HG02759 (cell line): Measurements from ENCODE around the gene CAGE1.
"Not testable (repeated sequence)": the region's sequence is repeated elsewhere in the genome, so short reads cannot be mapped to it uniquely, and the experiment has no call there.

ENCODE experiments used
- ATAC-seq: cut with Tn5 transposase; IDR thresholded peaks from one replicate; pipeline ENCODE4 v1.9.1; 2021; ENCODE audit warnings: mild to moderate bottlenecking, moderate library complexity; ENCODE audit not compliant: unreplicated experiment

The CAGE1 gene

DNA sequence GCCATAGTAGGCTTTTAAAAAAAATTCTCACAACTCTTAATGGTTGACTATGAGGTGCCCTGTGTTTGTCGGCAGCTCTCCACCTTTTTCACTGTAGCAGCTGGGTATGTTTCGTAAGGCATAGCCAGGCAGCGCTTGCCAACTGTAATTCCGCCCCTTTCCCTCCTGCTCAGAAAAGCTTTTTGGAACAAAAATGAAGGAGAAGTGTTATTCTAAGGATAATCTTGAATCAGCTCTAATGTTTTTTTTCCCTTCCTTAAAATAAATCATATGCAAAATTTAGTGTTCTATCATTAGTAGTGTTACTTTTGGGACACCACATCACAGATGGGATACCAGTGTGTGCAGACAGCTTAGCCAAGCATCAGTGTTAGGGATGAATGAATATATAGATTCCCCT is 21.3 kb upstream of the CAGE1 start:
- no peak for ATAC-seq

DNA sequence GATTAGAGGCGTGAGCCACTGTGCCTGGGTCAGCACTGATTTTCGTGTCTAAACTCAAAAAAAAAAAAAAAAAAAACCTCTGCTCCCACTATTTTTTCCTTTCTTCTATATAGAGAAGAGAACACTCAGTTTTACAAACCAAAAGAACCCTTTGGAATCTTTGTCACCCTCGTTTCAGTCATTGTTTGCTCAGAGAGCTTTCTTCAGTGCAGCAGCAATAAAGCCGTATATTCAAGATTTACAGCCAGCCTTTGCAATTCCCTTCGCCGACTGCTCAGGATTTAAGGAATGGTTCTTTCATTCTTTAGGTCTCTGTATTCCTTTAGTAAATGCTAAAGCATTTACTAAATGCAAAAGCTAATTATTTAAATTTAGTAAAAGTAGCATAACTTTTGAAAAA is 20.2 kb upstream of the CAGE1 start:
- ATAC-seq, result no peak

DNA sequence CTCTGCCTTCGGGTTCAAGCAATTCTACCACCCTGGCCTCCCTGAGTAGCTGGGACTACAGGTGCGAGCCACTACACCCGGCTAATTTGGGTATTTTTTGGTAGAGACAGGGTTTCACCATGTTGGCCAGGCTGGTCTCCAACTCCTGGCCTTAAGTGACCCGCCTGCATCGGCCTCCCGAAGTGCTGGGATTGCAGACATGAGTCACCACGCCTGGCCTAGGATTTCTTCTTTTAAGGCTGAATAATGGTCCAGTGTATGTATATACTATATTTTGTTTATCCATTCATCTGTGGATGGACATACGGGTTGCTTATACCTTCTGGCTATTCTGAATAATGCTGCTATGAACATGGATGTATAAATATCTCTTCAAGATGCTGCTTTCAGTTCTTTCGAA is 17.2 kb upstream of the CAGE1 start:
- ATAC-seq, result no peak

DNA sequence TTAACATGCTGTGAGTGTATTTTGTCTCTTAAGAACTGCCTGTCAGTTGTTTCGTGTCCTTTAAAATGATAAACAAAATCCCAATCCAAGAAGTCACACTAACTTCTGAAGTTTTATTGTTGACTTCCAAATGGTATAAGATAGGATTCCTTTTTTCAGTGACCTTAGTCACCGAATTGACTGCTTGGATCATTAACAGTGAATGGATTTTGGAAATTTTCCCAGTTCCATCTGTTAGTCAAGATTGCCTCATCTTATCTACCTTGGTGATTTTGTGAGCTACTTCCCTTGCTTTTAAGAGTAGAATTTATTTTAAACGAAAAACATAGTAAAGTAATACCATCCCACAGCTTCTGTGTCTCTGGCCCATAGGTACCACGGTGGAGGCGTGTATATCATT is 15.0 kb upstream of the CAGE1 start:
- ATAC-seq, result no peak

DNA sequence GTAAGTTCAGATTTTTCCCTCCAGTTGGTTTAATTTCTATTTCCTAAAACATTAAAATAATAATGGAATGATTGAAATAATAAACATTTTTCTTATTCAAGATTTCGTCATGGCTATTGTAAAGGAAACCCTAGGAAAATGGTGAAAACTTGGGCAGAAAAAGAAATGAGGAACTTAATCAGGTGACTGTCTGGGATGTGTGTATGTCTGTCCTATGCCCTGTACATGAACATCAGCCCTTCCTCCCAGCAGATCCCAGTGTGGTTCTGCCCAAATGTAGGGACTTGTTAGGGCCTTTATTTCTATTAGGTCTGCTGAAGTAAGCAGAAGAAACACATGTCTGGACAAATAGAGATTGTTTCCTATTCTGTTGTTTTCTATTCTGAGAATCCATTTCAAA is 13.2 kb upstream of the CAGE1 start:
- no peak for ATAC-seq

DNA sequence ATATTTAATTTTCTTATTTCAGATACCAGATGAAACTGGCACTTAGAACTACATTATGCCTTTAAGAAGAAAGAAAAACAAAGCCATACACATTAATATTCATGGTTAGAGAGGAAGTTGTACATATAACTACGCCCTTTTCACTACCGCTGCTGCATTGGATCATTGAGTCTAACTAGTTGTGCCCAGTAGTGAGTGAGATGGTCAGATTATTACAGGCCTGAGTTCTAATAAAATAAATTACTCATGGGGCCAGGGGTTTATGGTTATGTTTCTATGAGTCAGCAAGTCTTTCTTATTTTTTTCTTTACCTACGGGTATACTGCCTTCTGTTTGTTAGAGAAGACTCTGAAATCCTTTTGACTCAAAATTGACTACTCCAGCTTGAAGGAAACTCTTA is 11.5 kb upstream of the CAGE1 start:
- no peak for ATAC-seq

DNA sequence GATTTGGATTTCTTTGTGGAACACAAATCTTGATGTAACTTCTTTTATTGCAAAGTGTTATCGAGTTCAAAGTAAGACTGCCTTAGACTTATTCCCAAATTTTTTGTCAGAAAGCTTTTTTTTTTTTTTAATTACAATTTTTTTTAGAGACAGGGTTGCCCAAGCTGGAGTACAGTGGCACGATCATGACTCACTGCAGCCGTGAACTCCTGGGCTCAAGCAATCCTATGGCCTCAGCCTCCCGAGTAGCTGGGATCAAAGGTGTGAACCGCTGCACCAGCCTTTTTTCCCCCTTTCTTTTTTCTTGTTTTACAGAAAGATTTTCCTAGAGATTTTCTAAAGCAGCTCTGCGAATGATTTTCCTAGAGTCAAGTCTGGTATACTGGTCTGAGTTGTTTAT is 2.9 kb upstream of the CAGE1 start:
- ATAC-seq, result no peak

DNA sequence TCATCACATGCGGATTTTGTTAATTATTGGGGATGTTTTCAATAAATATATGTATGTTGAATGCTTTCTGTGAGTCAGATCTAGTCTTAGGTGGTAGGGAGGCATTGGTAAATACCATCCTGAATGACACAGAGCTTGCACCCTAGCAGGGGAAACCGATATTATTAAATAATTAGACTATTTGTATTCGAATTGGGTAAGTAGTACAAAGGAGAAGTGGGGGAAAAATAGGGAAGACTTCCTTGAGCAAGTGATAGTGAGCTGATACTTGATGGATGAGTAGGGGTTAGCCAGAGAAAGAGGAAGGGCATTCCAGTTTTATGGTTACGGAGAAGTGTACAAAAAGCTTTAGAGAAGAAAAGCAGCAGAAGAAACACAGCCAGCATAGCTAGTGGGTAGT is 1.6 kb upstream of the CAGE1 start:
- ATAC-seq, result no peak

DNA sequence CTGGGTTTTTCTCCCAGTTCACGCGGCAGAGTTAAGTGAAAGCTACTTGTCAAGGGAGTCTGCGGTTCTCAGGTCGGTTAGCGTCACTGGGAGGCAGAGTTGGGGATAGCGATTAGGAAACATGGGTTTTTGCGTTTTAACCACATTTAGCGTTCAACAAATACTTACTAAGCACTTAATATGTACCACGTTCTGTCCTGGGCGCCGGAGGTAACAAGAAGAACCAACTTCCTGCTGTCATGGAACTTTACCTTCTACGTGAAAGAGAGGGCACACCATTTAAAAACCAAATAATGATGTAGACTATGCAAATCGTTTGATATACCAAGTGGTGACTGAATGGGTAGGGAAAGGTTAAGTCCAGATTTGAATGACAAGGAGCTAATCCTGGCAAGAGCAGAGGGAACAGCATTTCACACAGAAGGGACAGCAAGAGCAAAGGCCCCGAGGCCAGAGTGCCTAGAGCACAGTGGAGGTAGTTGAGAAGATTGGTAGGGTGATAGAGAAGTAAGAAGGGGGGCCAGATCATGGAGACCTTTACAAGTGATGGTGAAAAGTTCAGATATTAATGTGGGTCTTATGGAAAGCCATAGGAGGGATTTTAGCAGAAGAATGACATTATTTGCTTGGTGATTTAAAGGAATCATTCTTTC is 810 bp upstream of the CAGE1 start:
- ATAC-seq, result peak; percentile 3

DNA sequence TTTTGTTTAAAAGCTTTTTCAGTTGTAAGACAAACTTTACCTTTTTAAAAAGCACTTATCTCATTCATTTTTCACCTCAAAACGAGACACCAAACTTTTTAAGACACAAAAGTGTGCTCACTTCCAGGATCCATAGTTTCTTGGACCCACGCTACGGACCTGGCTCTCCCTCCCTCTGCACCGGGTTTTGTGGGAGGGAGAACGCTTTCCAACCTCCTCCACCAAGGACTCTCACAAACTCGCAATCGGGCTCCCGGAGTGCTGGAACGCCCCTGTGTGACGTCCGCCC is 436 bp downstream of the CAGE1 start:
- no peak for ATAC-seq

DNA sequence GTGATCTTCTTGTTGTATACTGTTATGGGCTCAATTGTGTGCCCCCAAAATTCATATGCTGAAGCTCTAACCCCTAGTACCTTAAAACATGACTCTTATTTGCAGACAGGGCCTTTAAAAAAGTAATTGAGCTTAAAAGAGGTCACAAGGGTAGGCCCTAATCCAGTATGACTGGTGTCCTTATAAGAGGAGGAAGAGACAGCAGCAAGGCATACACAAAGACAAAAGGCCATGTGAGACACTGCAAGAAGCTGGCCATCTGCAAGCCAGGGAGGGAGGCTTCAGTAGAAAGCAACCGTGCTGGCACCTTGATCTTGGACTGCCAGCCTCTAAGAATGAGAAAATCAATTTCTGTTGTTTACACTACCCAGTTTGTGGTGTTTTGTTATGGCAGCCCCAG is 8.4 kb downstream of the CAGE1 start:
- no peak for ATAC-seq

DNA sequence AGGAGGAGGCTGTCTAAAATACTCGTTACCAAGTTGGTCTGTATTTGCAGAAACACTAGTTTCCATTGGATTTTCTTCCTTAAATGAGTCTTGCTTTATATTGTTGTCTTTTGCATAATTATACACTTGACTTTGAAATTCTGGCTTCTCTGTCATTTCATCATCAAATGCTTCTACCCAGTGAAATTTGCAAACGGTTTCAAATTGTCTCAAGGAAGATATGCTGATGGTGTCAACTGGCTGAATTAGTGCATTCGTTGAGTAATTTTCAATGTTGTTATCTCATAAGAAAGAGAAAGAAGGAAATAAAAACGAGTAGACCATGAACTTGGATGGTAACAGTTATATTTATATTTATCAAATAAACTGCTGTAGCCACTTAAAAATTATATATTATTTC is 10.8 kb downstream of the CAGE1 start:
- no peak for ATAC-seq

DNA sequence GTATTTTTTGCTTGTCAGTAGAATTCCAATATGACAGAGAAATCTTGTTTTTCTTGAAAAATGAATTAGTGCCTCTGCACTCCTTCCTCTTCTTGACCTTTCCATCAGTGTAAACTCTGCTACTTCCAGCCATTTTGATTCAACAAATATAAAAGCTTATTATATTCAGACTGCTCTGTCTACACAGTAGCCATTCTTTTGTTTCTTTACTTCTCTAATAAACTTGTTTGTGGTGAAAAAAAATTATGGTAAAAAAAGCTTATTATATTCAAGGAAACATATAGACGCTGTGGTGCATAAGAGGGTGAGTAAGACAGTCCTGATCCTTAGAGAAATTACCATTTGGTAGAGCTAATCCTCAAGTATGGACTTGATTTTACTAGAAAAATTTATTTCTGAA is 11.6 kb downstream of the CAGE1 start:
- no peak for ATAC-seq

DNA sequence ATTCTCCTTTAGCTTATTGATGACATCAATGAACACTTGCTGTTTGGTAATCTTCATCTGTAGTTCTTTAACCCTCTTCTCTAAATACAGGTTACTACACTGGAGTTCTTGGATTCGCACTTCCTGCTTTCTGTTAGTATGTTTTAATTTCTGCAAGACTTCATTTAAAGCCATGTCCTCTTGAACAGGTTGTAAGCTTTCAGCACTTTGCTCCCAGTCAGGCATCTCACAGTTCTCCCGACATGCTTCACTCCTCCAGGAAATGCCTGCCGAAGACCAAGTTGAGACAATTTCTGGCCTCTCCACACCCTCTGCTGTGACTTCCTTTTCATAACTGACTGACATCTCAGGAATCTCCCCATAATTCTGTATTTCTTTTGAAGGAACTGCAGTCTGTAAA is 15.8 kb downstream of the CAGE1 start:
- ATAC-seq, result no peak

DNA sequence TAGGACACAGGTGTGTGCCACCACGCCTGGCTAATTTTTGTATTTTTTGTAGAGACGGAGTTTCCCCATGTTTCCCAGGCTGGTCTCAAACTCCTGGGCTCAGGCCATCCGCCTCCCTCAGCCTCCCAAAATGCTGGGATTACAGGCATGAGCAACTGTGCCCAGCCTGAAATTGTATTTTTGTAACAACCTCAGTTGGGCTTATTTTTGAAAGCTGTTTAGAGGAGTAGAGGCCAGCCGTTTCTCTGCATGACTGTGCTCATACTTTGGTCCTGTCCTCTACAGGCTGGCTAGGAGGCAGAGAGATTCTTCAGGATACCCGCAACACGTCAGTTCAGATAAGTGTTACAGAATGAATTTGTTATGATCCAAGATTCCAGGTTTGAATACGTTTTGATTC is 22.1 kb downstream of the CAGE1 start:
- no peak for ATAC-seq

DNA sequence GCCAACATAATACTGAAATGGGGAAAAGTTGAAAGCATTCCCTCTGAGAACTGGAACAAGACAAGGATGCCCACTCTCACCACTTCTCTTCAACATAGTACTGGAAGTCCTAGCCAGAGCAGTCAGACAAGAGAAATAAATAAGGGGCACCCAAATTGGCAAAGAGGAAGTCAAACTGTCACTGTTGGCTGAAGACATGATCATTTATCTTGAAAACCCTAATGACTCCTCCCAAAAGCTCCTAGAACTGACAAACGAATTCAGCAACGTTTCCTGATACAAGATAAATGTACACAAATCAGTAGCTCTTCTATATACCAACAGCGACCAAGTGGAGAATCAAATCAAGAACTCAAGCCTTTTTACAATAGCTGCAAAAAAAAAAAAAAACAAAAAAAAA is 37.6 kb downstream of the CAGE1 start:
- ATAC-seq, result not testable (repeated sequence)

DNA sequence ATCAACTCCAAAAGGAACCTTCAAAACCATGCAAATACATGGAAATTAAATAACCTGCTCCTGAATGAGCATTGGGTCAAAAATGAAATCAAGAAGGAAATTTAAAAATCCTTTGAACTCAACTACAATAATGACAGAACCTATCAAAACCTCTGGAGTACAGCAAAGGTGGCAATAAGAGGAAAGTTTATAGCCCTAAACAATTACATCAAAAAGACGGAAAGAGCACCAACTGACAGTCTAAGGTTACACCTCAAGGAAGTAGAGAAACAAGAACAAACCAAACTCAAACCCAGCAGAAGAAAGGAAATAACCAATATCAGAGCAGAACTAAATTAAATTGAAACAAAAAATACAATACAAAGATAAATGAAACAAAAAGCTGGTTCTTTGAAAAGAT is 39.0 kb downstream of the CAGE1 start:
- ATAC-seq, result not testable (repeated sequence)

DNA sequence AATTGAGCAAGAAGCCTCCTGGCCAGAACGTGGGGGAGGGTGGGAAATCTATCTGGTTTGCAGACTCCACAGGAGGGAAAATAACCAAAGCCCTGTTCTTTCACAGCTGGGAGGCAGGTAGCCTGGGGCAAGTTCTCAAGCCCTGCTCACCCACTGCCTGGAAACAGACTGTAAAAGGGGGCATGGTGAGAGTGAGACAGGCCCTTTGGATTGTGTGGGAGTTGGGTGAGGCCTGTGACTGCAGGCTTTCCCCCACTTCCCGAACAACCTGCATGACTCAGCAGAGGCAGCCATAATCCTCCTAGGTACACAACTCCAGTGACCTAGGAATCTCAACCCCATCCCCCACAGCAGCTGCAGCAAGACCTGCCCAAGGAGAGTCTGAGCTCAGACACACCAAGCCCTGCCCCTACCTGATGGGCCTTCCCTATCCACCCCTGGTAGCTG is 42.0 kb downstream of the CAGE1 start:
- ATAC-seq, result not testable (repeated sequence)

DNA sequence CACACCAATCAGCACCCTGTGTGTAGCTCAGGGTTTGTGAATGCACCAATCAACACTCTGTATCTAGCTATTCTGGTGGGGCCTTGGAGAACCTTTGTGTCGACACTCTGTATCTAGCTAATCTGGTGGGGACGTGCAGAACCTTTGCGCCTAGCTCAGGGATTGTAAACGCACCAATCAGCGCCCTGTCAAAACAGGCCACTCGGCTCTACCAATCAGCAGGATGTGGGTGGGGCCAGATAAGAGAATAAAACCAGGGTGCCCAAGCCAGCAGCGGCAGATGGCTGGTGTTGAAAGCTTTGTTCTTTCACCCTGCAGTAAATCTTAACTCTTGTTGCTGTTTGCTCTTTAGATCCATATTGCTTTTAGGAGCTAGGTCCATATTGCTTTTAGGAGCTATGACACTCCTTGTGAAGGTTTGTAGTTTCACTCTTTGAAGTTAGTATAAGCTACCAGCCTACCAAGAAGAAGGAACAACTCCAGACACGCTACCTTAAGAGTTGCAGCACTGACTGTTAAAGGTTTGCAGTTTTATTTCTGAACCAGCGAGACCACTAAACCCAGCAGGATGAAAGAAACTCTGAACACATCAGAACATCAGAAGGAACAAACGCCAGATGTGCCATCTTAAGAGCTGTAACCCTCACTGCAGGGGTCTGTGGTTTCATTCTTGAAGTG is 44.6 kb downstream of the CAGE1 start:
- not testable (repeated sequence) for ATAC-seq

DNA sequence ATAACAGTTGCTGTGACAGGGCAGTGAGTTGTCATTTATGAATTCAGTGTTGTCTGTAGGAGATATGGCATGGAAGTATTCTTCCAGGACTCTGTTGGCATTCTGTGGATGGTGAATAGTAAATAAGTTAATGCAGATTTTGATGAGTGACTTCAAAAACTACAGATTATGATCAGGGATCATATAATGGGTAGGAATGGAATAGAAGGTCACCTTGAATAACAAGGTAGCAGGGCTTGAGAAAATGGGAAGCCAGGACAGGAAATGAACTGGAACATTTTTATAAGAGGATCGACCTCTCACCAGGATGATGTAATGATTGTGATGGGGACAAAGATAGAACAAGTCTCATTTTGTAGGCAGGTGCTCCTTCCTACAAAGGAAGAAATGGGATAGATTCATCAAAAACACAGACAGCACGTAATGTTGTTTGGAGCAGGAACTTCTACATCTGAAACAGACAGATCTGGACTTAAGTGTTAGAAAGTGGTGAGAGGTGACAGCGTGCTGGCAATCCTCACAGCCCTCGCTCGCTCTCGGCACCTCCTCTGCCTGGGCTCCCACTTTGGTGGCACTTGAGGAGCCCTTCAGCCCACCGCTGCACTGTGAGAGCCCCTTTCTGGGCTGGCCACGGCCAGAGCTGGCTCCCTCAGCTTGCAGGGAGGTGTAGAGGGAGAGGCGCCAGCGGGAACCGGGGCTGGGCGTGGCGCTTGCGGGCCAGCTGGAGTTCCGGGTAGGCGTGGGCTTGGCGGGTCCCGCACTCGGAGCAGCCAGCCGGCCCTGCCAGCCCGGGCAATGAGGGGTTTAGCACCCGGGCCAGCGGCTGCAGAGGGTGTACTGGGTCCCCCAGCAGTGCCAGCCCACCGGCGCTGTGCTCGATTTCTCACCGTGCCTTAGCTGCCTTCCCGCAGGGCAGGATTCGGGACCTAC is 45.7 kb downstream of the CAGE1 start:
- ATAC-seq, result no peak

DNA sequence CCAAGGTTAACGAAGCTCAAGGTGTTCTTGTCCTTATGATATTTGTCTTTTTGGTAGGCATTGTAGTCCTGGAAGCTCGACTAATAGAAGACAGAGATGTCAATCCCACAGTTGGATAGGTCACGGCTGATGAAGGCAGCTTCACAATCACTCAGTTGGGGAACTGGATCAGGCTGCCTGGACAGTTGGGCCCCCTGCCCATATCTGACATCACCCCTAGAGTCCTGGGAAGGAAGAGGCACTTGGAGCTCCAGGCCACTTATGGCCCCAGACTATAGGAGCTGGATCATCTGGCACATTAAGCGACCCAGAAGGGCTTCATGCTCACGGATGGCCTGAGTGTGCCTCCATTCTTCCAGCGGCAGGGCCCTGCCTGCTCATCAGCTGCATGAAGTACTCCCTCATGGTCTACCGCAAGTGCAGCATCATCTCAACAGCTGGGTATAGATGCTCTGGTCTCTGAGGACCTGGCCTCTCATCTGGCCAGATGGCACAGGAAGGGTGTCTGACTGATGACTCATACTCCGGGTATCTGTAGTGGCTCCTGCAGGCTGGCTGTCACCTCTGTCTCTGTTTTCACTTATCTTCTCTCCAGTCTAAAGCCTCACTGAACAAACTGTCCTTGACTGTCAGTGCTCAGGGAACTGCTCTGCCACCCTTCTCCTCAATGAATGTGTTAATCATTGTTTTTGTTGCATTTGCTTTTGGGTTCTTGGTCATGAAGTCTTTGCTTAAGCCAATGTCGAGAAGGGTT is 47.4 kb downstream of the CAGE1 start:
- no peak for ATAC-seq
